Activated CD8-positive, alpha-beta T cell treated with anti-CD3 and anti-CD28 coated beads for 36 hours (primary cell): ENCODE measurements around the gene KATNBL1. TPM values are rescaled to one million over a fixed set of nuclear protein-coding genes. Genes with fewer than 3 reads are reported as not detected.

Experiments
- ATAC-seq: fragments of 200-7000 bp; cut with Tn5 transposase; one replicate; pipeline ENCODE4 v1.10.0; 2021; ENCODE audit warnings: mild to moderate bottlenecking, moderate library complexity
- CTCF ChIA-PET: fragments of 350-600 bp; sonication (Branson Sonifier 250); formaldehyde crosslinking; loops from one replicate; lab custom pipeline; 2021; ENCODE audit warnings: antibody characterized with exemption; lab: Charles Lee
- POLR2A ChIA-PET: fragments of 350-600 bp; sonication (Branson Sonifier 250); formaldehyde crosslinking; loops from one replicate; lab custom pipeline; 2021; ENCODE audit warnings: antibody characterized with exemption; lab: Charles Lee
- DNase-seq: peaks from one replicate; pipeline ENCODE4 v3.0.0-alpha.2; 2020
- H3K27ac Mint-ChIP-seq: one replicate; pipeline ENCODE4 v1.8.0; 2021; ENCODE audit warnings: mild to moderate bottlenecking, mixed read lengths
- H3K27me3 Mint-ChIP-seq: one replicate; pipeline ENCODE4 v1.8.0; 2021; ENCODE audit warnings: mixed read lengths
- H3K36me3 Mint-ChIP-seq: one replicate; pipeline ENCODE4 v1.8.0; 2021; ENCODE audit warnings: low read depth, mixed read lengths
- H3K4me1 Mint-ChIP-seq: one replicate; pipeline ENCODE4 v1.8.0; 2021; ENCODE audit warnings: low read depth, mixed read lengths
- H3K4me3 Mint-ChIP-seq: one replicate; pipeline ENCODE4 v1.8.0; 2021; ENCODE audit warnings: mild to moderate bottlenecking, moderate library complexity, mixed read lengths
- H3K9me3 Mint-ChIP-seq: one replicate; pipeline ENCODE4 v1.8.0; 2021; ENCODE audit warnings: mixed read lengths
- intact Hi-C: fragments of 100-400 bp; cut with micrococcal nuclease; formaldehyde crosslinking; loops from one replicate; pipeline ENCODE4 v1.10.0; 2022
- total RNA-seq, 2 experiments: library from RNA; stranded (reverse); gene quantifications; one replicate each; pipeline ENCODE4 v1.2.3, GENCODE V29; 2021
- TF ChIP-seq, protein P1 (sequence below): fragments of 200-600 bp; IDR thresholded peaks from one replicate; pipeline ENCODE4 v1.8.0; 2022; ENCODE audit warnings: antibody characterized with exemption, mild to moderate bottlenecking

Gene KATNBL1
- total RNA-seq, 2 experiments from 2014 or later: 41.6 to 45.5 TPM

DNA sequence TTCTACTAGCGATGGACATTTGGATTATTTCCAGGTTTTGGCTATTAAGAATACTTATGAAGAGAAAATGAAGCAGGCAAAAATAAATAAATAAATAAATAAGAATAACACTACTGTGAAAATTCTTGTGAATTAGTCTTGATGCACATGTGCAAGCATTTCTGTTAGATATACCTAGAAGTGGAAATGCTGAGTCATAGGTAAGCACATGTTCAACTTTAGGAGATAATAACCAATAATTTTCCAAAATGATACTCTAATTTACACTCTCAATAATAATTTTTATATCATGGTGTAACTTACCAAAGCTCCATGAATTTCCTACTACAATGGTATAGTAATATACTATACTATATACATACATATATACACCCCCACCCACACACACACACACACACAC is 38.3 kb upstream of the KATNBL1 start:
- ChIA-PET POLR2A (no interaction called here), CTCF (interaction anchor here (1.5 kb wide), 1 partner anchor 65 kb away, joined by 4 read pairs; no protein-coding TSS in a partner anchor)
- intact Hi-C loops: no loop called here

DNA sequence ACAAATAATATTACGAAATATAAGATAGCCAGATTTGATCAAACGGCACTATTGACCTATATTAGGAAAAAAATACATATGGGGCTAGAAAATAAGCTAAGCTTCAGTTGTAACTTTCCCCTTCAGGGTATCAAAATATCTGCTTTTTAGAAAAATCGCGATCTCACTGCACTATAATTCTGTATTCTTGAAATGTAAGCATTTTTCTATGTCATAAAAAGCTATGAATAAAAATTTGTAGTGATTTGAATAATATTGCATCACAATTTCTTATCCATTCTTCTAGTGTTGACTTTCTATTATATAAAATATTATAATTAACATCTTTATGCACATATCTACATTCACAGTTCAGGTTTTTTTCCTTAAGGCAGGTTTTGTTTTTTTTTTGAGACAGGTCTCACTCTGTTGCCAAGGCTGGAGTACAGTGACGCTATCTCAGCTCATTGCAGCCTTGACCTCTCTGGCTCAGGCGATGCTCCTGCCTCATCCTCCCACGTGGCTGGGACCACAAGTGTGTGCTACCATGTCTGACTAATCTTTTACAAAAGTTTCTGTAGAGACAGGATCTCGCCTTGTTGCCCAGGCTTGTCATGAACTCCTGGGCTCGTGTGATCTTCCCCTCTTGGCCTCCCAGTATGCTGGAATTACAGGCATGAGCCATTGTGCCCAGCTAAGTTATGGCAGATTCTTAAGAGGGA is 36.5 kb upstream of the KATNBL1 start:
- H3K27ac Mint-ChIP-seq: peak overlapping the region; percentile 28
- no peak overlapping the region for H3K4me3 Mint-ChIP-seq
- CTCF ChIA-PET: interaction anchor here (1.3 kb wide), 1 partner anchor 37 kb away, joined by 3 read pairs; the partner anchor contains the start of gene KATNBL1
- POLR2A ChIA-PET: no interaction called here
- DNase-seq (no peak), ATAC-seq (no peak)
- H3K4me1 Mint-ChIP-seq: peaks cover 11% of the 10 kb centered on the region
- H3K36me3 Mint-ChIP-seq: peaks cover 19% of the 10 kb centered on the region
- intact Hi-C loops: no loop called here
- TF ChIP-seq, protein P1, sequence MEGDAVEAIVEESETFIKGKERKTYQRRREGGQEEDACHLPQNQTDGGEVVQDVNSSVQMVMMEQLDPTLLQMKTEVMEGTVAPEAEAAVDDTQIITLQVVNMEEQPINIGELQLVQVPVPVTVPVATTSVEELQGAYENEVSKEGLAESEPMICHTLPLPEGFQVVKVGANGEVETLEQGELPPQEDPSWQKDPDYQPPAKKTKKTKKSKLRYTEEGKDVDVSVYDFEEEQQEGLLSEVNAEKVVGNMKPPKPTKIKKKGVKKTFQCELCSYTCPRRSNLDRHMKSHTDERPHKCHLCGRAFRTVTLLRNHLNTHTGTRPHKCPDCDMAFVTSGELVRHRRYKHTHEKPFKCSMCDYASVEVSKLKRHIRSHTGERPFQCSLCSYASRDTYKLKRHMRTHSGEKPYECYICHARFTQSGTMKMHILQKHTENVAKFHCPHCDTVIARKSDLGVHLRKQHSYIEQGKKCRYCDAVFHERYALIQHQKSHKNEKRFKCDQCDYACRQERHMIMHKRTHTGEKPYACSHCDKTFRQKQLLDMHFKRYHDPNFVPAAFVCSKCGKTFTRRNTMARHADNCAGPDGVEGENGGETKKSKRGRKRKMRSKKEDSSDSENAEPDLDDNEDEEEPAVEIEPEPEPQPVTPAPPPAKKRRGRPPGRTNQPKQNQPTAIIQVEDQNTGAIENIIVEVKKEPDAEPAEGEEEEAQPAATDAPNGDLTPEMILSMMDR: no peak
- no peaks in the 10 kb centered on the region for H3K27me3 Mint-ChIP-seq
- no peaks in the 10 kb centered on the region for H3K9me3 Mint-ChIP-seq

More for the DNA sequence above, 38.3 kb upstream of the KATNBL1 start:
- ATAC-seq (no peak), DNase-seq (no peak)
- Mint-ChIP-seq H3K27me3 (no peaks in the 10 kb centered on the region), H3K4me3 (no peak overlapping the region), H3K36me3 (peaks cover 18% of the 10 kb centered on the region), H3K9me3 (no peaks in the 10 kb centered on the region), H3K4me1 (peaks cover 6% of the 10 kb centered on the region), H3K27ac (peak overlapping the region; percentile 35)
- TF ChIP-seq, protein P1: no peak

DNA sequence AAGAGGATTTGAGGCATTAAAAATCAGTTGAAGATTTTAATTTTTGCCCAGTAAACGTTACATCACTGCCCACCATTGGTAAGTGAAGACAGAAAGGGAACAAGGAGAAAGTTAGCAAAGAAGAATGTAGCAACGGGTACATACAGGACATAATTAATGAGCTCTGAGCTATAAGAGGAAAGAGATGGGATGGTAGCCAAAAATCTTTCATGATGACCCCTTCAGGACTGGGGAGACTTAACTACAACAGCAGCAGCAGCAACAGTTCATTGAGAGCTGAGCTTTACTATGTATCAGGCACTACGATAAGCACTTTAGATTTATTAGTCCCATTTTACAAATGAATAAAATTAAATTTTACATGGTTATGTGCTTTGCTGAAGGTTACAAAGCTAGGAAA is 33.3 kb upstream of the KATNBL1 start:
- Mint-ChIP-seq H3K27me3 (no peaks in the 10 kb centered on the region), H3K27ac (no peak overlapping the region), H3K36me3 (peaks cover 18% of the 10 kb centered on the region), H3K4me1 (peaks cover 35% of the 10 kb centered on the region), H3K4me3 (no peak overlapping the region), H3K9me3 (no peaks in the 10 kb centered on the region)
- intact Hi-C loops: no loop called here
- ChIA-PET POLR2A (interaction anchor here (1.1 kb wide), 1 partner anchor 17 kb away, joined by 4 read pairs; no protein-coding TSS in a partner anchor), CTCF (interaction anchor here (0.8 to 4.7 kb wide), 7 partner anchors 10 to 124 kb away, joined by 3 to 79 read pairs (median 22); partner anchors contain the start of genes EMC4, LPCAT4, NOP10 and NUTM1)
- TF ChIP-seq, protein P1: no peak
- DNase-seq: no peak
- ATAC-seq: no peak

DNA sequence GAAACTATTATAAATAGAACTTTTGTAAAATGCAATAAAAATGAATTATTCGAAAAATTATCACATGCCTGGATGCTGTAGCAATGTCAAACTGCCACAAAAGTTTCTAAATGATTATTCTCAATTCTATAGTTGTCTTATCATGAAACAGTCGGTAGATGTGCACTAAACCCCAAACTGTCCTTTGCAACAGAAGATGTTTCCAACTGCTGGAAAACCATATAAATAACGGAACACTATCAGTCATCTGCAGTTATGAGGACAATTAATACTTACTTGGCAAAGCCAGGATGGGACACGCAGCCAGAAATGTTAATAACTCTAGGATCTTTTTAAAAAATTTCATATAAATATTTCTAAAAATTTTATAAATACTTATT is 32.4 kb upstream of the KATNBL1 start:
- H3K27ac Mint-ChIP-seq: peak overlapping the region; percentile 23
- H3K4me3 Mint-ChIP-seq: no peak overlapping the region
- CTCF ChIA-PET: interaction anchor here (0.7 to 4.7 kb wide), 22 partner anchors 8 to 125 kb away, joined by 3 to 79 read pairs (median 6); partner anchors contain the start of genes EMC4, KATNBL1, LPCAT4 and NOP10
- H3K4me1 Mint-ChIP-seq: peaks cover 34% of the 10 kb centered on the region
- ATAC-seq (no peak), DNase-seq (no peak)
- POLR2A ChIA-PET: no interaction called here
- no peaks in the 10 kb centered on the region for H3K27me3 Mint-ChIP-seq
- H3K36me3 Mint-ChIP-seq: peaks cover 16% of the 10 kb centered on the region
- intact Hi-C loops: no loop called here
- TF ChIP-seq, protein P1: no peak
- H3K9me3 Mint-ChIP-seq: no peaks in the 10 kb centered on the region
